Activated CD8-positive, alpha-beta memory T cell treated with anti-CD3 and anti-CD28 coated beads for 1 hour (primary cell): Measurements from ENCODE around the gene IQCH.

ENCODE experiments used
- DNase-seq, 2 donors: peaks; one replicate each; pipeline ENCODE4 v3.0.0-alpha.2; 2020; ENCODE audit warnings: low read depth in 1 of 2; ENCODE audit errors: extremely low read depth in 1 of 2

Gene IQCH

DNA sequence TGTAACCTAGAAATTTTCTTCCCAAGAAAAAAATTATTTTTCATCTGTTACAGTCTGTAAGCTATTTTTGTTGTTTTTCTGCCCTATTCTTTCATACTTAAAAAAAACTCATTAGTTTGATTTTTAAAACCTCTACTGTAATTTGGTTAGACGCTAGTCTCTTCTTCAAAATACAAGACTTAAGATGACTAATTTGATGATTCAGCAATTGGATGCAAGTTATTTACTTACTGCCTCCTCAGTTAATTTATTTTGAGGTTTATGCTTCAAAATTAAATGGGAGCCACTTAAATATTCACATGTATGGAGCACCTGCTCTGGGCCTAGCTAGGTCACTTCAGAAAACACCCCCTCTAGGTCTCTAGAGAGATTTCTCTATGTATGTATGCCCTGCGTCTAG lies 132.4 kb downstream of the IQCH start:
- no peak for DNase-seq

DNA sequence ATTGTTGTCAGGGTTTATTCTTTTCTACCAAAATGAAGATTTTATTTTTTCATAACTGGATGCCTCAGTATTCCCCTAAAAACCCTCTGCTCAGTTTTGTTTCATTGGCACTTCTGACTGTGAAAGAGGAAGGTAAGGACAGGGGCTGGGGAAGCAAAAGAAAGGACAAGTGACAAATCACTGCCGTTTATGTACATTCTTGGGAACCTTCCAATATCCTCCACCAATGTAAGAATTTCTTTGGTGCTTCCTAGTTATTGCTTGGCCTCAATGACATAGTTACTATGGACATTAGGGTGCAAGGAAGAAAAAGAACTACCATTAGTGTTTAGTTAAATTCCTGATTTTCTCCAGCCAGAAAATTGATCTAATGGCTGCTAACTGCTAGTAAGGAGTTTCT lies 135.4 kb downstream of the IQCH start:
- DNase-seq: no peak

DNA sequence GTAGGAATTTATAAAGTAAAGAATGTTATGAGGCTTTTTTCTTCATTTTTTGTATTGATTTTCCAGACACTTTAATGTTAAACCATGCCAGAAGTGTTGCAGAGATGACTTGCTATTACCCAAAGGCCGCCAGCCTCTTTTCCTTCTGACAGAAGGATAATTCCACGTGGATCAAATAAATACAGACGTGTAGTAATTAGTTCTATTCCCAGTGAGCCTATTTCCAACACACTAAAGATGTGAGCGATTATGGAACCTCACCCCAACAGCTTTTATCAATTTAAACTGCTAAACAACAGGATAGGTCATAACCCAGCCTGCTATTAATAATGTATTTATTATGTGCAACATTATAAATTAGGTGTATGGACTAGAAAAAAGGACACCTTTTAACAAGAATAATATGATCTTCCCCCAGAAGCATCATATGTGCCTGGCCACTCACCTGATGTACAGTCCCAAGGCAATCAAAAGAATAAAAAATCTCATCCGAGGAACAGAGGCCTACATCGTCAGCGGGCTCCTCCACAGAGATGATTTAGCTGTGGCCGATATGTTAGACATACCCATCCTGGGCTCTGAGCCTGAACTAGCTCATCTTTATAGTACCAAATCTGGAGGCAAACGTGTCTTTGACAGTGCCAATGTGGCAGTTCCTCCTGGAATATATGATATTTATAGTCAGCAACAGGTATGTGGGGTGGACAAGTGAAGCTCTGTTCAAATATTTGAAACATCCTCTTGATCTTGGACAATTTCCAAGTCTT lies 140.5 kb downstream of the IQCH start:
- no peak for DNase-seq

DNA sequence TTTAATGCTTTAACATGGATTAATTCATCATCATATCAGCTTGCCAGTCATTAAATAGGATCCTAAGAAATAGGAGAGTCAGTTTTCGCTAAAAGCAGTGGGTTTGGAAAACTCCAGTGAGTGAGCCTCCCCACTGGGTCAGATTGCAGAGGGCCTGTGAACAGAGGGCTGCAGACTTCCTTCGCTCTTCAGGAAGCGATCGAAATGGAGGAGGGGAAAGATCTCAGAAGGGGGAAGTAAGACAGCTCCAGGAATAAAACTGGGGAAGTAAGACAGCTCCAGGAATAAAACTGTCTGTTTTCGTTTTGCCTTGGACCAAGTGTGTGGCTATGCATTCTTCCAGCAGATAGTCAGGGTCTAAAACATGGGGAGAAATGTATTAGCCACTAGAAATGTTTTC lies 141.5 kb downstream of the IQCH start:
- no peak for DNase-seq

DNA sequence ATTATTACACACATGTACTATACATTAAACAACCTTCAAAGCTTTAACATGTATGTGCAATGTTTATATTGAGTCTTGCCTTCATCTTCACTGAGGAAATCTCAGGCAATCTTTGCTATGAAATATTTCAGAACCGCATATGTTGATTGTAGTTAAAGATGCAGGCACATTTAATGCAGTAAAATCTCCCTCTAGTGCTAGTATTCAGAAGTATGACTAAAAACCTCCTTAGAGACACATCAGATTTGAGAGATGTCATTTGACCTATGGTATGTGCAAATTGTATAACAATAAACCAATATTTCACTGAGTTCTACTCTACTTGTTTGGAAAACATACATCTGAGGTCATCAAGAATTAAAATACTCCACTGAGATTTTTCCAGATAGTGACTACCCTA lies 142.6 kb downstream of the IQCH start:
- no peak for DNase-seq

DNA sequence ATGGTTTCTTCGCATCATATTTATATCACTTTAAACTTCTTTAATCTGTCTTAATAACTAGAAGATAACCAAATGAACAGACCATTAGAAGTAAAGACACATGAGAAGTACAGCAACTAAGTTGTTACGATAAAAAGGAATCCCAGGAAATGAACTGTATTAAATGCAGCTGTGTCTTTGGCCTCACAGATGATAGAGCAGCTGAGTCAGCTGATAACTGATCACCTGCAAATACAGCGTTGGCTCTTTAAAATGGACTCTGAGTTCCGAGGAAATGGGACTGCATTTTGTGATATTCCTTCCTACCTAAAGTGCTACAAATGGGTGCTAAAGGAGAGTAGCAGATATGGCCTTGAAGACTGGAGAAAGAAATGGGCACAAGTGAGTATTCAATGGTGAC lies 145.3 kb downstream of the IQCH start:
- no peak for DNase-seq

DNA sequence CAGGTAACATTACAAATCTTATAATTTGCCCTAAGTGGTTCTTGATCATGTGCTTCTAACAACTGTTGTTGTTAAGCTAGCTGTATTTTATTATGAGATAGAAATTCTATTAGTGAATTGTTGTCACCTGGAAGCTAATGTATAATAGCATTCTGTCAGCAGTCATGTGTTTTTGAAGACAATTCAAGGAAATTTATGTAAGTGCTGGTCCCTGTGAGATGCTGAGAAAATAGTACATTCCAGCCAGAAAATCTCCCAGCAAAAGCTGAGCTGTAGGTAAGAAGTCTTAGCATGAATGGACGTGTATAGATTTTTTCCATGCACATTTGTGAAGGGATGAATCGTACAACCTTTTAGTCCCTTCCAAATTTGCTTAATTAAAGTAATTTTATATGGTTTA lies 146.3 kb downstream of the IQCH start:
- no peak for DNase-seq

DNA sequence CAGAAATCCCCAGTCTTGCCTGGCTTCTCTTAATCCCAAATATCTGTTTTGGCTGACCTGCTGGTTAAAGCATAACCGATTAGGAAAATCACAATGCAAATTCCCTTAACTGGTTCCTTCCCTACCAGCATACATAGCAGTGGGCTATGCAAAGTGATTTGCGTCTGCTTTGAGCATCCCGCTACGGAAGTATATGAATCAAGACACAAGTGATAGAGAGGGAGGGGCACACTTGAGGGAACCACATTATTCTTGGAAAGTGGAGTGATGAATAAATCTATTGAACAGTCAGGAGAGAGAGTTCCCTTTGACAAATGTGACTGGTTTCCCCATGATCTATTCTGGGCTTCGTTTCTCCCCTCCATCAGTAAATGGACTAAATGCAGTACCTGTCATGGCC lies 146.8 kb downstream of the IQCH start:
- no peak for DNase-seq

DNA sequence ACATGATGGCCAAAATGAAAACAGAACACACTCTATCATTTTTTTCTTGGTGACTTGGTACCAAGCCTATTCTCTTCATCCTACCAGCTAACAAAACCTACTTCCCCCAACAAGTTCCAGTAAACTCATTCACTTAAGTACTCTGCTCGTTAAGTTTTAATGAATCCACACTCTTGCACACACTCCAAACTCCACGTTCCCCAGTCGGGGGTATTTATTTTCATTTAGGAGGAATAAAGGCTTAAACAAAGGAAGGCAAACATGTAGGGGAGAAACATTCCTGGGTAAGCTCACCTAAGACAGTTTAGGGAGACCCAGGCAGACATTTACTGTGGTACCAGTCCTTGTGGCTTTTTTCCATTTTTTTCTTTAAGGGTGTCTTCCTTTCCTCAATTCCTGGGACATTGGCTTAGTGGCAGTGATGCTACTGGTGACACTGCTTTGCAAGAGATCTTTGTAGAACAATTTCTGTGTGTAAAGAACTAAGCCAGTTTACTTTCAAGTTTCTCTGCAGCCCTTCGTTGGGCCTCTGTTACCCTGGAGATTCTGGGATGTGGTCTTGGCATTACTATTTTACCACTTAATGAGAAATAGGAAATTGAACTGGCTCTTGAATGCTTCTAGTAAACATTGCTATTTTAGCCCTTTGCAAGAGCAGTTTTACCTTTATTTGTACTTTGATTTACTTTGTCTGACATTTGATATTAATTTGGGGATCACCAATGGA lies 149.0 kb downstream of the IQCH start:
- no peak for DNase-seq

DNA sequence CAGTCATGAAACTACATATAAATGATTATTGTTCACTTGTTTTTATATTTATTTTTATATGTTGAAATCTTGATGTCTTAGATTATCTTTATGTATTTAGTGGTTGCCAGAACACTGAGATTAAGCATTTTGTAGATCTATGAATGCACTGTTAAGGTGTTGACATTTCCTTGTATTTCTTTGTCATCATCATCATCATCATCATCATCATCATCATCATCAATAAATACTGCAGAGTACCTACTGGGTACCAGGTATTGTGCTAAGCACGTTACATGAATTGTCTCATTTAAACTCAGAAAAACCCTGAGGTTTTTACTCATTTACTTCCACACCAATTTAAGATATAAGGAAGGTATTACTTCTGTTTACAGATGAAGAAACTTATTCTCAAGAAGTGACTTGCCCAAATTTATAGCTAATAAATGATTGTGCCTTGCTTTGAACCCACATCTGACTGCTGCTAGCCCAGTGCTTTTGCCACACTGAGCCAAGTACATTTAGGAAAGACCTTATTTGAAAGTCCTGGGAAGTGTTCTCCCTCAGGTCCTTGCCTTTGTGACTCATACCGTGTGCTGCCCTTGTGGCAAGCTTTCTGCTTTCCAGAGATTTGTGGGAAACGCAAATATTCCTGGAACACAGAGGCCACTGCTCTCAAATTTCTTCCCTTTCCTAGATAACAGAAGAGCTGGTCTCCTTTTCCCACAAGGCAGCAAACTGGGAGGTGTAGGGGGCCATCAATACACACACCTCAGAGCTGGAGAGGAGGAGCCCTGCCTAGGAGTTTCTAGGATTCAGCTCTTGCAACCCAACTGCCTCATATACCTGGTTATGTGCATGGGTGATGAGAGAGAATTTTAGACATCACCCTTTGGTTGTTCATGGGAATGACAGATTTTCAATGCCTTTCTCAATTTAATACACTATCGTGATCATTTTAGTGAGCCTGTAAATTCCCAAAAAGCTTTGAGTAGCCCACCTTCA lies 150.9 kb downstream of the IQCH start:
- no peak for DNase-seq

DNA sequence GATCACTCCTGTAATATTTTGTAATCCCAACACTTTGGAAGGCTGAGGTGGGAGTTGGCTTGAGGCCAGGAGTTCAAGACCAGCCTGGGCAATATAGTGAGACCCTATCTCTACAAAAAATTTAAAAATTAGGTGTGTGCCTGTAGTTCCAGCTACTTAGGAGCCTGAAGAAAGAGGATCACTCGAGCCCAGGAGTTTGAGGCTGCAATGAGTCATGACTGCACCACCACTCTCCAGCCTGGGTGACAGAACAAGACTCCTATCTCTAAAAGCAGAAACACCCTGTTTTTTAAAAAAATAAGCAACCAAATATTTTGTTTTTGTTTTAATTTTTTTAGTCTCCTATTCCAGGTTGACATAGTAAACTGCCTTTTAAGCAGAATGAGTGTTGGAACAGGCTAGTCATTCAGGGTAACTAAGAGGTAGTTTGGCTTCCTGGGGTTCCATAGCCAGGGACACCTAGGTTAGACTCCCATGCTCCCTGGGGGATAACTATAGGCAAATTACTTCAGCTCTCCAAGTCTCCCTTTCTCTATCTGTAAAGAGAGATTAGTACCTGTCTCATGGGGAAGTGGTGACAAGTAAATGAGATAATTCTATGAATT lies 151.8 kb downstream of the IQCH start:
- no peak for DNase-seq

DNA sequence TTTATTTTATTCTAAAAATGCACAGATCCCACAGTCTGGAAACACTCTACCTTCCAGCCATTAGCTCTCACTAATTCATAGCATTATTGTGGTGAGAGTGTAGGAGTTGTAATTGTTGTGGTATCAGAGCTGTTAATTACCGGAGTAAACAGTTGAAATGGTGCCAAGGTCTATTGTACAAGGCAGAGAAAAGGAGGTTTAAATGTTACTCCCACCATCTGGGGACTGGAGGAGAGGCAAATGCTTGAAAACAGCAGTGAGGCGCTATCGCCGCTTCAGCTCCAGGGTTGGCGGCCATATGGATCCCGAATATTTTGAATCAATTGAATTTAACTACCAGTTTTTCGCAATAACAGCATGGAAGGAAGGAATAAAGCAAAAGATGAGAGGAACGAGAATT lies 153.2 kb downstream of the IQCH start:
- no peak for DNase-seq

DNA sequence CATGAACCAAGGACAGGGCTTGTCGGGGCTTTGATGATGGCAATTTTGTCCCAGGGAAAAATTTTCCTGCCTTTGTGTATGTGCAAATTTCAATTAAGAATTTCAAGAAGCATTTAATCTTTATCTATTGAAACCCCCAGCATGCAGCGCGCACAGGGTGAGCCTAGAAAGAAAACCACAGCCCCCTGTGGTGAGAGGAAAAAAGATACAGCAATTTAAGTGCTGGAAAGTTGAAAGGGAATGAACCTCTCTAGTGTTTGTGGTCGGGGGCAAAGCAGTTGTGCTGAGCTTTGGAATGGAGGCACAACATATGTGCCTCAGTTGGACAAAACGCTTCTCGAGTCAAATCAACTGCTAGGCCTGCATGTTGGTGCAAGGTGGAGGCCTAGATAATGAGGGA lies 154.6 kb downstream of the IQCH start:
- DNase-seq: no peak

DNA sequence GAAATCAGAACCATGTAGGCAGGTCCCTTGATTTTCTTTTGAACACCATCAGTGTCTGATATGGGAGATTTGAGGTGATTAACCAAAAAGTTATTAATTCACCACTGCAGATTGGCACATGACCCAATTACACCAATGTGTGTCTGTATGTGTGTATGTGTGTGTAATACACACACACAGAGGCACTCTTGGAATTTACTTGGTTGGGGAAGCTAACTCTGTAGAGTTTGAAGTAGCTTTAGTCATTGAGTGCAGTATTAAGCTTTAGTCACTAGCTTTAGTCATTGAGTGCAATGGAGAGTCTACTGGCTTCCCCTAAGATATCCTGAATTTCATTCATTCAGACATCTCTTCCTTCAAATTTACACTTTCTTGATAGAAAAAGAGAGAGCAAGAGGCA lies 156.9 kb downstream of the IQCH start:
- no peak for DNase-seq

DNA sequence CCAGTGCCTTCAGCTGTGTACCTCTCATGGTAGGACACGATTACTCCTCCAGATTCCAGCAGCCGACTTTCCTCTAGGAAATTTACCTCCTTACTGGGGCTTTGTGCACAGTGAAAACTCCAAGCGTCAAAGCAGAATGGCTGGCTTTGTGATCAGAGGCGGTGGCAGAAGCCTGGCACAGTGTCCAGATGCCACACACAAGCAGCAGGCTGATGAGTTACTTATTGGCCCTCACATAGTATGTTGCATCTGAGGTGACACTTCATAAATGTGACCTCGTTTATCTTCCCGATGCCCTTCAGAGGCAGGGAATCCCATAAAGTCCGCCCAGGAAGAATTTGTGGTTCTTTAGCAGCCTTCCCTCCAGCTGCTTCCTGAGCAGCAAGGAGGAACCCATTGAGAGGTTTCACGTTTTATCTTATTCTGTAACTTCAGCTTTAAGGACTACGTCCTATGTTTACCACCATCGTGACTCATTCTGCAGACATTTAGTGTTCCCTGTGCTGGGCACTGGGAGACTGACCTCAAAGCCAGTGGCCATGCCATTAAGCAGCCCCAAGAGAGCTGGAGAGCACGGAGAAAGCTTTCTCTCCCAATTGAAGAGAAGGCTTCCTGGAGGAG lies 159.3 kb downstream of the IQCH start:
- DNase-seq: no peak

DNA sequence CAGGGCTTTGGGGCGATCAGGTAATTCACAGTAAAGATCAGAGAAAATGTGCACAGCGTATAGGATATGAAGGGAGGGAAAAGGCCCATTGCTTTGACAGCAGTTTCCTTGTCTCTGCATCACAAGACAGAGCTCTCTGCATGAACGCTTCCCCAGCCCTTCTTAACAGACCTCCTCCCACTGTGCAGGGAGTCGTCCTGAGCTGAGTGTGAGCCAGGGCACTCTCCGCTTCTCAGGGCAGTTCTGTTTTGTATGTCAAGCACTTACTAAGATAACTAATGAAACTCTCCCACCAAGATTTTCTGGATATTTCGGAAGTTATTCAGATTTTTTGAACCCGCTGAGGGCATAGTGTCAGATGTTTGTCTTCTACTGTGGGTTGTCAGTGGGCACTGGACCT lies 160.6 kb downstream of the IQCH start:
- no peak for DNase-seq

DNA sequence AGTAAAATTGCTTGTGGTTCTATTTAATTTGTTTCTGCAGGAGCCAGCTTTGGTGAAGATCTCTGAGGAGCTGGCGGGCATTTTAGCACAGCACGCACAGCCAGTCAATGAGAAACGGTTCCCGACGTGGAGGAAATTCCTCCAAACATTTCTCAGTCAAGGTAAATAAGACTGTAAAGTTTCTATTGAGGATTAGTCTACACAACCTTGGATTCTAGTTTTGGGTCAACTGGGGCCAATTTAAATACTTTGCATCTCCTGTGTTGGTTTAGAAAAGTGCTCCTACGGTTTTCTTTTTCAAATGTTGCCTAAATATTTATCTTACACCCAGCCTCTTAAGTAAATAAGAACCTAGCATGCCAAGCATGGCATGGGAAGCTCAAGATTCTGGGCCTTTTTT lies 162.3 kb downstream of the IQCH start:
- DNase-seq: no peak

DNA sequence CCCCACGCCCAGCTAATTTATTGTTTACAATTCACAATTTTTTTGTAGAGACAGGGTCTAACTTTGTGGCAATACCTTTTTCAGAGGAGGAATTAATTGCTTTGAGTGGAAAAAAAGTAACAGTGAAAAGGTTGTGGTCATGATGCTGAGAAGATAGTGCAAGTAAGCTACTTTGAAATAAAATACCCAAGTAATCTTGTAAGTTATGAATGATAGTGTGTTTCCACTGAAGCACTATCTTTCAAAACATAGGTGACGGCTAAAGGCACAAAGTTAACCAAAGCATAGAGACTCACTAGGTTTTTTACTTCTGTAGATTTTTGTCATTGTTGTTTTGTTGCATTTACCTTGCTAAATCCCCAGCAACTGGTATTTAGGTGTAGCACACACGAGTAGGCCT lies 165.1 kb downstream of the IQCH start:
- DNase-seq: no peak

DNA sequence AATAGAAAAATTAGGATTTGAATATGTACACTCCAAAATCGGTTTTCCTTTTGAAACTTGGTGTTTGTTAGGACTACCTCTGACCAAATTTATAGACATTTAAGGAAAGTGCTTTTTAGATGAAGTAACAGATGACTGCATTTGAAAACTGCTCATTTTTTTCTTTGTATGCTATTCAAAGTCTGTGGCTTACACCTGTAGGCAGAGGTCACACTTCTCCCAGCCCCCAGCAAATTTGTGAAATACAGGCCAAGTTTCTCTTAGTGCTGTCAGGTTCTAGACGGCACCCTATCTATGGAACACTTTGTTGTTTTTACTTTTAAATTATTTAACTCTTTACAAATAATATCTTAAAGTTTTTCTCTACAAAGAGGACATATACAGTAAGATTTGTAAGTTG lies 165.6 kb downstream of the IQCH start:
- DNase-seq: no peak

DNA sequence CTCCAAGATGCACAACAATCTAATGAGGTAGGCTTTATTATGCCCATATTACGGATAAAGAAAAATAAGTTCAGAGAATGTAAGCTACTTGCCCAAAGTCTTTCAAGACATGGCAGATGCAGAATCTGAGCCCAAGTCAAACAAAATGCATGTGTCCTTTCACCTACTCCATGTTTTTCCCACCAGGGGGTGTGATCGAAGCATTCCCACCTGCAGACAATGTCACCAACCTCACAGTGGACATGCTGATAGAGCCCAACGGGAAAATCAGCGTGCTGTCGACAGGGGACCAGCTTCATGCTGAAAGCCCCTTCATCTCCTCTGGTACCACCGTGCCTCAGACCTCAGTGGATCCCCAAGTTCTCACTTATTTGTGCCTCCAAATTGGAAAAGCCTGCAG lies 166.5 kb downstream of the IQCH start:
- DNase-seq: no peak

DNA sequence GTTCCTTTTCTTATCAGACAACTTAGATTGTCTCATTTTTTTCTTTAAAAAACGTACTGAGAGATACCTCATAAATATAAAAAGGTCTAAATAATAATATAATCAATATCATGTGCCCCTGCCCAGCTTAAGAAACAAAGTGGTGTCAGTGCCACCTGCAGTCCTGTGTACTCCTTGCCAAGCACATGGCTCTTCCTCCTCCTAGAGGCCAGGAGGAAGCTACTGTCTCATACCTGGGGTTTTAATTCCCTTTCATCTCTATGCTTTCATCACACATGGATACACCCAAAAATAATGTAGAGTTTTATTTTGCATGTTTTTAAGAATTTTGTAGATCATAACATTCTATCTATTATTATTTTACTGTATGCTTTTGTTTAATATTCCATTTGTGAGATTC lies 167.7 kb downstream of the IQCH start:
- no peak for DNase-seq
